ENCODE results near the gene PORCN.
"Not testable (repeated sequence)": the region's sequence is repeated elsewhere in the genome, so short reads cannot be mapped to it uniquely, and the experiment has no call there.

Gene PORCN

DNA sequence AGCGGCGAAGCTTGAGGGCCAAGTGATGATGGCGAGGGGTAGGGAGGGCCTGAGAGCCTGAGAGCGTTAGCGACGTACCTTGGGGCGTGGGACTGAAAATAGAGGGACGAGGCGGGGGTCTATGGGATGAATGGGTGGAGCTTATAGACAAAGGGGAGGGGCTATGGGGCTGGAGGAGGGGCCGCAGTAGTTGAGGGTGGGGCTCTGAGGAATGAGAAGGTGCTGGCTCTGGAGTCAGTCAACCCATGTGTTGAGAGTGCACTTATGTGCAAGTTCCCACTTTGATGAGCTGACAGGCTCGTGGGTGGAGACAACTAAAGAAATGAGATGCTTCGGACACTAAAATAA, 31.2 kb downstream of the PORCN start:
- Histone ChIP-seq H3K4me1 (ENCODE audit: control insufficient read depth, insufficient read depth, low read length) (peaks cover 6% of the 10 kb centered on the region), H3K9ac (ENCODE audit: low read length in 2 of 2) (peak overlapping the region; percentile 71 to 75), H3K36me3 (ENCODE audit: control insufficient read depth in 2 of 2, insufficient read depth in 2 of 2, low read length in 2 of 2) (peaks cover 0 to 3% of the 10 kb centered on the region in 2 donors), H3K9me3 (ENCODE audit: control insufficient read depth in 2 of 2, low read length in 2 of 2) (no peaks in the 10 kb centered on the region), H3K27me3 (ENCODE audit: control insufficient read depth in 1 of 2, insufficient read depth in 2 of 2, low read length in 2 of 2) (peaks cover 0 to 5% of the 10 kb centered on the region in 2 donors), H3K27ac (ENCODE audit: low read length) (peak overlapping the region; percentile 80), H3K4me3 (ENCODE audit: low read length in 2 of 2) (peak overlapping the region; percentile 74 to 77)

- H3K9me3 ChIP-seq (ENCODE audit: control insufficient read depth in 2 of 2, low read length in 2 of 2) = no peaks in the 10 kb centered on the region
- peak overlapping the region in 1 of 2 donors; percentile 75 for H3K9ac ChIP-seq (ENCODE audit: low read length in 2 of 2)
Measured at GRCh38 chrX:48540480-48540879, 31.7 kb downstream of the PORCN start.

DNA sequence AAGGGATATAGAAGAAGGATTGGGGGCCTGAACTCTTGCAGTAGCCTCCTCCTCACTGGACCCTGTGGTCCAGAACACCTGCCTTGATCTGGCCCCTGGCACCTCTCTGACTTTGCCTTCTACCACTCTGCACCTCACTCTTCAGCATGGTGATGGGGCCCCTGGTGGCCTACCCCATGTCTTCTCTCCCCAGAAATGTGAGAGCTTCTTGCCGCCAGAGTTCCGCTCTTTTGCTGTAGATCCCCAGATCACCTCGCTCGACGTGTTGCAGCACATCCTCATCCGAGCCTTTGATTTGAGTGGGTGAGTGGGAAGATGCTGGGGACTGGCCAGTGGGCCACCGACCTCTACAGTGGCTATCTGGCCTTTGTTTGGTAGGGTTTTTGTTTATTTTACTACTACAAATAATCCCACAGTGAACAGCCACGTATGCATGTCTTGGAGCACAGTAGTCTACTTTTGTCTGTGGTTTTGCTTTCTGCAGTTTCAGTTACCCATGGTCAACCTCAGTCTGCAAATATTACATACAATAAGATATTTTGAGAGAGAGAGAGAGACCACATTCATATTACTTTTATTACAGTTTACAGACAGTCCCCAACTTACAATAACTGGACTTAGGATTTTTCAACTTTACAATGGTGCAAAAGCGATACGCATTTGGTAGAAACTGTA, 32.5 kb downstream of the PORCN start:
- H3K9me3 ChIP-seq (ENCODE audit: control insufficient read depth in 2 of 2, low read length in 2 of 2) = no peaks in the 10 kb centered on the region
- peaks cover 0 to 5% of the 10 kb centered on the region in 2 donors for H3K27me3 ChIP-seq (ENCODE audit: control insufficient read depth in 1 of 2, insufficient read depth in 2 of 2, low read length in 2 of 2)
- H3K27ac ChIP-seq (ENCODE audit: low read length) = no peak overlapping the region
- no peak overlapping the region for H3K4me3 ChIP-seq (ENCODE audit: low read length in 2 of 2)
- H3K9ac ChIP-seq (ENCODE audit: low read length in 2 of 2) = no peak overlapping the region
- peaks cover 0 to 3% of the 10 kb centered on the region in 2 donors for H3K36me3 ChIP-seq (ENCODE audit: control insufficient read depth in 2 of 2, insufficient read depth in 2 of 2, low read length in 2 of 2)
- H3K4me1 ChIP-seq (ENCODE audit: control insufficient read depth, insufficient read depth, low read length) = peaks cover 6% of the 10 kb centered on the region

More at GRCh38 chrX:48540480-48540879, 31.7 kb downstream of the PORCN start:
- Histone ChIP-seq H3K27me3 (ENCODE audit: control insufficient read depth in 1 of 2, insufficient read depth in 2 of 2, low read length in 2 of 2) (peaks cover 0 to 5% of the 10 kb centered on the region in 2 donors), H3K36me3 (ENCODE audit: control insufficient read depth in 2 of 2, insufficient read depth in 2 of 2, low read length in 2 of 2) (peaks cover 0 to 3% of the 10 kb centered on the region in 2 donors), H3K4me1 (ENCODE audit: control insufficient read depth, insufficient read depth, low read length) (peaks cover 6% of the 10 kb centered on the region), H3K27ac (ENCODE audit: low read length) (peak overlapping the region; percentile 80), H3K4me3 (ENCODE audit: low read length in 2 of 2) (peak overlapping the region; percentile 74 to 77)

DNA sequence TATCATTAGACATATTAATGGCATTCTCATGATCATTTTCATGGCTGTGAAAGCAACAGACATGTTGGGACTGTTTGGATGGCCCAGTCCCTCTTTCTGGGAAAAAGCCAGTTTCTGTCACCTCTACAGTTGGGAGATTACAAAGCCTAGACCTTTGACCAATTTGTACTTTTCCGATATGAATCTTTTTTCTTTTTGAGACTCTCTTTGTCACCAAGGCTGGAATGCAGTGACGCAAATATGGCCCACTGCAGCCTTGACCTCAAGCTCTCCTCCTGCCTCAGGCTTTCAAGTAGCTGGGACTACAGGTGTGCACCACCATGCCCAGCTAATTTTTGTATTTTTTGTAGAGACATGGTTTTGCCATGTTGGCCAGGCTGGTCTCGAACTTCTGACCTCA, 40.1 kb downstream of the PORCN start:
- no peak overlapping the region for H3K27ac ChIP-seq (ENCODE audit: low read length)
- peaks cover 0 to 3% of the 10 kb centered on the region in 2 donors for H3K36me3 ChIP-seq (ENCODE audit: control insufficient read depth in 2 of 2, insufficient read depth in 2 of 2, low read length in 2 of 2)
- no peak overlapping the region for H3K9ac ChIP-seq (ENCODE audit: low read length in 2 of 2)
- no peaks in the 10 kb centered on the region for H3K9me3 ChIP-seq (ENCODE audit: control insufficient read depth in 2 of 2, low read length in 2 of 2)
- no peaks in the 10 kb centered on the region for H3K4me1 ChIP-seq (ENCODE audit: control insufficient read depth, insufficient read depth, low read length)
- no peak overlapping the region for H3K4me3 ChIP-seq (ENCODE audit: low read length in 2 of 2)
- H3K27me3 ChIP-seq (ENCODE audit: control insufficient read depth in 1 of 2, insufficient read depth in 2 of 2, low read length in 2 of 2) = peaks cover 0 to 2% of the 10 kb centered on the region in 2 donors

- H3K4me3 ChIP-seq (ENCODE audit: low read length in 2 of 2); H3K27ac ChIP-seq (ENCODE audit: low read length); H3K9ac ChIP-seq (ENCODE audit: low read length in 2 of 2); H3K9me3 ChIP-seq (ENCODE audit: control insufficient read depth in 2 of 2, low read length in 2 of 2); H3K4me1 ChIP-seq (ENCODE audit: control insufficient read depth, insufficient read depth, low read length); H3K27me3 ChIP-seq (ENCODE audit: control insufficient read depth in 1 of 2, insufficient read depth in 2 of 2, low read length in 2 of 2): not testable (repeated sequence)
- H3K36me3 ChIP-seq (ENCODE audit: control insufficient read depth in 2 of 2, insufficient read depth in 2 of 2, low read length in 2 of 2) = peaks cover 0 to 13% of the 10 kb centered on the region in 2 donors
Measured at GRCh38 chrX:48555731-48556325, 47.0 kb downstream of the PORCN start.

DNA sequence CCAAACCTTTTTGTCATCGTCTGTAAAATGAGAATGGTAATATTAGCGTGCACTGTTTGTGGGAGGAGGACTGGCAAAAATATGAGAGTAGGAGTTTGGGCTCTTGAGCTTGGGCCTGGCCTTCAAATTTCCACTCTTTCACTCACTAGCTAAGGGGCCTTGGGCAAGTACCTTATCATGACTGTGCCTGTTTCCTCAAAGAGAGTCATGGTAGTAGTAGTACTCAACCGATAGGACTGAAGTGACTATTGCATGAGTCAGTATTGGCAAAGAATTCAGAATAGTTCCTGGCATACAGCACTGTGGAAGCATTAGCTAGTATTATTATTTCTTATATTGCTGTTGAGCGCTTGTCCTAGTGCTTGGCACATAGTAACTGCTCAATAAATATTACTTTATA, 49.5 kb downstream of the PORCN start:
- Histone ChIP-seq H3K9ac (ENCODE audit: low read length in 2 of 2) (no peak overlapping the region), H3K36me3 (ENCODE audit: control insufficient read depth in 2 of 2, insufficient read depth in 2 of 2, low read length in 2 of 2) (peaks cover 0 to 18% of the 10 kb centered on the region in 2 donors), H3K9me3 (ENCODE audit: control insufficient read depth in 2 of 2, low read length in 2 of 2) (no peaks in the 10 kb centered on the region), H3K27me3 (ENCODE audit: control insufficient read depth in 1 of 2, insufficient read depth in 2 of 2, low read length in 2 of 2) (peaks cover 0 to 3% of the 10 kb centered on the region in 2 donors), H3K4me3 (ENCODE audit: low read length in 2 of 2) (no peak overlapping the region), H3K4me1 (ENCODE audit: control insufficient read depth, insufficient read depth, low read length) (no peaks in the 10 kb centered on the region), H3K27ac (ENCODE audit: low read length) (no peak overlapping the region)

- Histone ChIP-seq H3K27me3 (ENCODE audit: control insufficient read depth in 1 of 2, insufficient read depth in 2 of 2, low read length in 2 of 2) (peaks cover 0 to 3% of the 10 kb centered on the region in 2 donors), H3K36me3 (ENCODE audit: control insufficient read depth in 2 of 2, insufficient read depth in 2 of 2, low read length in 2 of 2) (peaks cover 0 to 18% of the 10 kb centered on the region in 2 donors), H3K27ac (ENCODE audit: low read length) (no peak overlapping the region), H3K4me3 (ENCODE audit: low read length in 2 of 2) (no peak overlapping the region), H3K9me3 (ENCODE audit: control insufficient read depth in 2 of 2, low read length in 2 of 2) (no peaks in the 10 kb centered on the region), H3K4me1 (ENCODE audit: control insufficient read depth, insufficient read depth, low read length) (no peaks in the 10 kb centered on the region), H3K9ac (ENCODE audit: low read length in 2 of 2) (no peak overlapping the region)
Measured at GRCh38 chrX:48559636-48560035, 50.8 kb downstream of the PORCN start.

GRCh38 chrX:48560056-48560455, 51.3 kb downstream of the PORCN start:
- H3K9ac ChIP-seq (ENCODE audit: low read length in 2 of 2) = no peak overlapping the region
- H3K27ac ChIP-seq (ENCODE audit: low read length) = no peak overlapping the region
- no peaks in the 10 kb centered on the region for H3K9me3 ChIP-seq (ENCODE audit: control insufficient read depth in 2 of 2, low read length in 2 of 2)
- peaks cover 0 to 18% of the 10 kb centered on the region in 2 donors for H3K36me3 ChIP-seq (ENCODE audit: control insufficient read depth in 2 of 2, insufficient read depth in 2 of 2, low read length in 2 of 2)
- peaks cover 0 to 3% of the 10 kb centered on the region in 2 donors for H3K27me3 ChIP-seq (ENCODE audit: control insufficient read depth in 1 of 2, insufficient read depth in 2 of 2, low read length in 2 of 2)
- H3K4me3 ChIP-seq (ENCODE audit: low read length in 2 of 2) = no peak overlapping the region
- no peaks in the 10 kb centered on the region for H3K4me1 ChIP-seq (ENCODE audit: control insufficient read depth, insufficient read depth, low read length)

GRCh38 chrX:48560681-48561080, 51.9 kb downstream of the PORCN start:
- Histone ChIP-seq H3K9ac (ENCODE audit: low read length in 2 of 2) (no peak overlapping the region), H3K4me1 (ENCODE audit: control insufficient read depth, insufficient read depth, low read length) (no peaks in the 10 kb centered on the region), H3K27me3 (ENCODE audit: control insufficient read depth in 1 of 2, insufficient read depth in 2 of 2, low read length in 2 of 2) (peaks cover 0 to 3% of the 10 kb centered on the region in 2 donors), H3K9me3 (ENCODE audit: control insufficient read depth in 2 of 2, low read length in 2 of 2) (no peaks in the 10 kb centered on the region), H3K4me3 (ENCODE audit: low read length in 2 of 2) (no peak overlapping the region), H3K27ac (ENCODE audit: low read length) (no peak overlapping the region), H3K36me3 (ENCODE audit: control insufficient read depth in 2 of 2, insufficient read depth in 2 of 2, low read length in 2 of 2) (peaks cover 0 to 18% of the 10 kb centered on the region in 2 donors)

DNA sequence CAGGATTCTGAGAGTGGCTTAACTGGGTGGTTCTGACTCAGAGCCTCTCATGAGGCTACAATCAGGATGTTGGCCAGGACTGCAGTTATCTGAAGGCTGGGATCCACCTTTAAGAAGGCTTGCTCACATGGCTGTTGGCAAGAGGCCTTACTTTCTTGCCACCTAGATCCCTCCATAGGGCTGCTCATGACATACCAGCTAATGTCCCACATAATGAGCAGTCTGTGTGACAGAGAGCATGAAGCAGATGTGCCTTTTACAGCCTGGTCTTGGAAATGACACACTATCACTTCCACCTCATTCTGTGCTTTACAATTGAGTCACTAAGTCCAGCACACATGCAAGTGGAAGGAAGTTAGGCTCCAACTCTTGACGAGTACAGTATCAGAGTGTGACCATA, 61.2 kb downstream of the PORCN start:
- no peaks in the 10 kb centered on the region for H3K36me3 ChIP-seq (ENCODE audit: control insufficient read depth in 2 of 2, insufficient read depth in 2 of 2, low read length in 2 of 2)
- H3K27me3 ChIP-seq (ENCODE audit: control insufficient read depth in 1 of 2, insufficient read depth in 2 of 2, low read length in 2 of 2) = no peaks in the 10 kb centered on the region
- H3K4me3 ChIP-seq (ENCODE audit: low read length in 2 of 2) = no peak overlapping the region
- no peaks in the 10 kb centered on the region for H3K9me3 ChIP-seq (ENCODE audit: control insufficient read depth in 2 of 2, low read length in 2 of 2)
- no peaks in the 10 kb centered on the region for H3K4me1 ChIP-seq (ENCODE audit: control insufficient read depth, insufficient read depth, low read length)
- H3K9ac ChIP-seq (ENCODE audit: low read length in 2 of 2) = no peak overlapping the region
- H3K27ac ChIP-seq (ENCODE audit: low read length) = no peak overlapping the region
